GM13977 (cell line): ENCODE results near the gene ZGPAT.

ENCODE experiments used
- DNase-seq: peaks from one replicate; pipeline ENCODE4 v3.0.0; 2012; ENCODE audit warnings: low spot score
- CTCF ChIP-seq: IDR thresholded peaks from 2 replicates; pipeline ENCODE4 v1.5.1; 2012; ENCODE audit warnings: mild to moderate bottlenecking, control low read depth; ENCODE audit not compliant: insufficient read depth; ENCODE audit errors: extremely low read depth, missing control alignments
- in situ Hi-C: fragments of 300-500 bp; cut with MboI; formaldehyde crosslinking; loops from one replicate; pipeline ENCODE4 v1.12.0; 2022; ENCODE audit warnings: low sequenced_read_pairs, low pct_unique_long_range_greater_than_20kb, mixed read lengths, inconsistent platforms; ENCODE audit not compliant: unreplicated experiment

ZGPAT gene

DNA sequence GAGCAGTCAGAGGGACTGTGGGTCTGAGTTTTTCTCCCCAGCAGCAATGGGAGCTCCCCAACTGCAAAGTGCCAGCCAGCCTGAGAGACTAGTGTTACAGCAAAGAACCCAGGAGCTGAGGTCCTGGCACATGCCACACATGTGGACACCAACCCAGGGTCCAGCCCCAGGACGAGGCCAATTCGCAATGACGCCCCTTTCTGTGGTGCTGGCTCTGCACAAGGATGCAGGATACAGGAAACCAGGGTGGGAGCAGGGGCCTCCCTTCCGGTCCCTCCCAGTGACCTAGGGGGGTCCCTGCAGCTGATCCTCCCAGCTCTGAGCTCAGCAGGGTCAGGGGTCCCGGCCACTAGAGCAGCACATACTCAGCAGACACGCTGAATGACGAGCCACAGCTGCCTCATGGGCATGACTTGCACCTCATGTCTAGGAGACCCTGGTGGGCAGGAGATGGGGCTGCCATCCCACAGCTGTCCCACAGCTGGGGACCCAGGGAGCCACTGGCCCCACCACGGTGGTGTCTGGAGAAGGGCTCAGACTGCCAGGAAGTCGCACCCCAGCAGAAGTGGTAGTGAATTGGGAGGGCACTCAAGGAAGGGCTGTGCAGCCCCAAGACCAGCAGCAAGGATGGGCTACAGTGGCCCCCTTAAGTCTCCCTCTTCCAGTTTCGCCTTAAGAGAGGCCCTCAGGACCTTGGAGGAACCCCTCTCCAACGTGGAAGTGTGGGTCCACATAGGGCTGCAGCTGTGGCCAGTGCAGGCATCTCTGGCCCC is 3.7 kb upstream of the ZGPAT start:
- DNase-seq, result peak; percentile 3
- no peak for TF ChIP-seq CTCF
- in situ Hi-C loops, result no loop called here

DNA sequence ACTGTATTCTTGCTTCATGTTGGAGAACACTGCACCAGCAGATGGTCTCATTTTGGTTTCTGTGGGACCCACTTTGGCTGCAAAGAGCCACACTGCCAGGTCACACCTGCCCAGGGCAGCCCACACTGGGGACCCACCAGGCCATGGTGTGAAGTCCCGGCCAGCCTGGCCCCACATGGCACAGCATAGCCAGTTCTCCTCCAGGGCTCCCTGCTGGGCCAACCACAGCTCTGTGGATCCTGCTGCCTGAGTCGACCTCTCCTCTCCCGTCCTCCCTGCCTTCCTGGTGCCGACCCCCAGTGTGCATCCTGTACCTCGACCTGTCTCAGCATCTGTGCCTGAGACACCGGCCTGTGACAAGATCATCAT is 3.1 kb upstream of the ZGPAT start:
- no peak for DNase-seq
- in situ Hi-C loops, result loop anchor here (5.0 kb wide), 1 partner anchor 153 kb away; no protein-coding TSS in a partner anchor
- TF ChIP-seq CTCF, result no peak

DNA sequence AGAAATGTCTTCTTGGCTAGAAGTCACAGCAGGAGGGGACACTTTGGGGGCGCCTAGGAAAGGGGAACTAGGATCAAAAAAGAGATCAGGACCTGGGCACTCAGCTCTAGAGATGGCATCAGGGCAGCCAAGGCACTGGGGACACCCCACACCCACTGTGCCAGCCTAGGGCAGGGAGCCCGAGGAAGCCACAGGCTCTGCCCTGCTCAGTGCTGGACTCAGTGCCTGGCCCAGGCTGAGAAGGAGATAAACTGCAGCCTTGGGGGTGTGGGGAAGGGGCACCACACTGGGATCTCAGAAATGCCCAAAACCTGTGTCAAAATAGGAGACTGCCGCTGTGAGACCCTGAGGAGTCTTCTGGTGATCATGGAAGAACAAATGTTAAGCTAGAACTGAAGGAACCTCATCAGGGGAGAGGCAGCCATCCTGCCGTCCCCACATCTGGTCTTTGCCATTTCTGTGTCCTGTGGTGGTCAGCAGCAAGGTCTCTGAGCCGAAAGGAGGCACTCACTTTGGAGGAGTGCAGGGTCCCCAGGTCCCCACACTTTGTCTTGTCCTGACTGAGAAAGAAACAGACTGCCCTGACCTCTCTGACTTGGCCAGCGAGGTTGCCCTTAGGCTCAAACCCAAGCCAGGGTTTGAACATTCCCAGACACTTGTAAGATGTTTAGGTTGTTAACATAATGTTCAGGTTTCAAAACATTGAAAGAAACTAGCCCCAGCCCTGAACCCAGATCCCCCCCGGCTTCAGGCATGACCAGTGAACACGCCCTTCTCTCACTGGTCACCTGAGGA is 2.4 kb upstream of the ZGPAT start:
- no peak for TF ChIP-seq CTCF
- DNase-seq, result peak; percentile 4
- in situ Hi-C loops, result loop anchor here (5.0 kb wide), 1 partner anchor 152 kb away; no protein-coding TSS in a partner anchor

- peak; percentile 7 for DNase-seq
- no peak for TF ChIP-seq CTCF
- in situ Hi-C loops, result loop anchor here (5.0 kb wide), 1 partner anchor 151 kb away; no protein-coding TSS in a partner anchor
These were observed 1.7 kb upstream of the ZGPAT start for GRCh38 chr20:63706027-63706695.

DNA sequence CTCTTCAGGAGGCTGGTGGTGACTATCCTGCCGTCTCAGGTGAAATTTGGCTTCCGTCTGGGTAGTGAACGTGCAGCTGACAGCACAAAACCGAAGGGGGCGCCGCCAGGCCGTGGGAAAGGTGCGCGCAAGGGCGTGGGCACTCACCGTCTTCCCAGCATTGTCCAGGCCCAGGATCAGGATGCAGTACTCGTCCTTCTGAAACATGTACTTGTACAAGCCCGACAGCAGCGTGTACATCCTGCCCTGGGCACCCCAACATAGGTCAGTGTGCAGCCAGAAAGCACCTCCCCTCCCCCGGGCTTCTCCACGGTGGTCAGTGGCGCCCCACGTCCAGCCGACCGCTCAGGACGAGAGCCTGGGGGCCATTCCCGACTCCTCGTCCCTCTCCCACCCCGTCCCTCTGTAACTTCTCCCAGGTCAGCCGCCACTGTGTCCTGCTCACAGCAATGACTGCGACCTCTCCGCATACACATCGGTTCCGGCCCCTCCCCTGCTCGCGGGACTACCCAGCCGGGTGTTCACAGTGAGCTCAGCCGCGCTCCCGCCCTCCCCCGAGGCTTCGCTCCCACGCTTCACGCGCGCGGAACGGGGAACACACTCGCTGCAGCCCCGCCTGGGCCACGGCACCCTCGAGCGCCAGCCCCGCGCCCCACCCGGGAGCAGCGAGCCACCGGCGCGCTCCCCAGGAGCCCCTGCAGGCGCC is 834 bp upstream of the ZGPAT start:
- in situ Hi-C loops, result loop anchor here (5.0 kb wide), 1 partner anchor 150 kb away; no protein-coding TSS in a partner anchor
- DNase-seq, result peak; percentile 76

More for the DNA sequence above, 834 bp upstream of the ZGPAT start:
- peak; percentile 90 for TF ChIP-seq CTCF
